HepG2 (cell line): ENCODE data around the gene CDV3. TPM values are rescaled to one million over a fixed set of nuclear protein-coding genes. Genes with fewer than 3 reads are reported as not detected.

Source experiments
- BHLHE40 ChIP-seq: IDR thresholded peaks from 2 replicates; pipeline ENCODE4 v1.6.1; 2011; ENCODE audit warnings: low read length, improper control_type of control experiment
- CEBPG ChIP-seq: IDR thresholded peaks from 2 replicates; pipeline ENCODE4 v1.6.1; 2016
- GPN1 ChIP-seq: sonication (generic); formaldehyde crosslinking; IDR thresholded peaks from 2 replicates; pipeline ENCODE4 v1.5.1; 2020; ENCODE audit warnings: missing genetic modification reagents, borderline replicate concordance
- HMG20B ChIP-seq: conservative IDR thresholded peaks from 2 replicates; pipeline ENCODE4 v1.6.1; 2016; ENCODE audit warnings: missing genetic modification reagents, missing compliant biosample characterization
- HNF4G ChIP-seq, 2 experiments: sonication (generic) in 1 of 2; formaldehyde crosslinking in 1 of 2; IDR thresholded peaks; 2 replicates each; pipeline versions ENCODE4 v1.4.0 to v1.6.1; 2011 to 2020; ENCODE audit warnings: borderline replicate concordance in 2 of 2, low read depth in 2 of 2, mild to moderate bottlenecking in 2 of 2, low read length in 1 of 2, missing genetic modification reagents in 1 of 2, moderate library complexity in 1 of 2
- NKX3-1 ChIP-seq: sonication (generic); formaldehyde crosslinking; IDR thresholded peaks from 2 replicates; pipeline ENCODE4 v1.5.0; 2020; ENCODE audit warnings: missing genetic modification reagents
- SALL2 ChIP-seq: sonication (generic); formaldehyde crosslinking; IDR thresholded peaks from 2 replicates; pipeline ENCODE4 v1.8.1; 2023; ENCODE audit warnings: mild to moderate bottlenecking, missing genetic modification reagents, inconsistent platforms
- SIN3B ChIP-seq: fragments of 150-350 bp; IDR thresholded peaks from 2 replicates; pipeline ENCODE4 v1.6.1; 2014; ENCODE audit warnings: low read length
- SMYD3 ChIP-seq: sonication (generic); formaldehyde crosslinking; IDR thresholded peaks from 2 replicates; pipeline ENCODE4 v1.8.1; 2023; ENCODE audit warnings: mild to moderate bottlenecking, missing genetic modification reagents
- ZC3H13 ChIP-seq: sonication (generic); formaldehyde crosslinking; IDR thresholded peaks from 2 replicates; pipeline ENCODE4 v1.8.1; 2023; ENCODE audit warnings: mild to moderate bottlenecking, missing genetic modification reagents, moderate library complexity
- ZMYM3 ChIP-seq: sonication (generic); formaldehyde crosslinking; IDR thresholded peaks from 2 replicates; pipeline ENCODE4 v1.5.1; 2020; ENCODE audit warnings: mild to moderate bottlenecking, missing genetic modification reagents
- ZNF530 ChIP-seq: sonication (generic); formaldehyde crosslinking; IDR thresholded peaks from 2 replicates; pipeline ENCODE4 v1.5.0; 2020; ENCODE audit warnings: low read depth, mild to moderate bottlenecking, missing genetic modification reagents
- ZNF558 ChIP-seq: sonication (generic); formaldehyde crosslinking; IDR thresholded peaks from 2 replicates; pipeline ENCODE4 v1.9.0; 2022; ENCODE audit warnings: mild to moderate bottlenecking, missing genetic modification reagents, borderline replicate concordance
- ZNF562 ChIP-seq: sonication (generic); formaldehyde crosslinking; IDR thresholded peaks from 2 replicates; pipeline ENCODE4 v1.8.0; 2022; ENCODE audit warnings: missing genetic modification reagents, borderline replicate concordance
- ZNF674 ChIP-seq: sonication (generic); formaldehyde crosslinking; IDR thresholded peaks from 2 replicates; pipeline ENCODE4 v1.5.0; 2020; ENCODE audit warnings: low read depth, mild to moderate bottlenecking, missing genetic modification reagents
- ZNF777 ChIP-seq: sonication (generic); formaldehyde crosslinking; IDR thresholded peaks from 2 replicates; pipeline ENCODE4 v1.4.0; 2020; ENCODE audit warnings: missing genetic modification reagents
- ZSCAN9 ChIP-seq: IDR thresholded peaks from 2 replicates; pipeline ENCODE4 v1.6.1; 2016; ENCODE audit warnings: borderline replicate concordance
- polyA plus RNA-seq, 8 experiments: library from polyadenylated mRNA; depleted of rRNA in 3 of 8; stranded (reverse) in 7 of 8; unstranded in 1 of 8; fragments of >200 nt; fragmentation: Illumina TruSeq in 4 of 8; extraction: Trizol in 4 of 8; gene quantifications; 2 replicates each; pipeline versions ENCODE4 v1.2.1 to v1.2.3, GENCODE V29; 2011 to 2016; ENCODE audit warnings: low read depth in 4 of 8, missing spikeins in 1 of 8, mixed read lengths in 1 of 8; ENCODE audit not compliant: insufficient read depth in 1 of 8
- total RNA-seq, 5 experiments: library from RNA; depleted of rRNA; stranded (reverse); fragments of >200 nt; fragmentation: Illumina TruSeq; extraction: Trizol; gene quantifications; 2 replicates each; pipeline ENCODE4 v1.2.3, GENCODE V29; 2016; ENCODE audit warnings: low read depth in 1 of 5
- TF ChIP-seq, protein P1 (sequence below): IDR thresholded peaks from 2 replicates; pipeline ENCODE4 v1.6.1; 2016; ENCODE audit warnings: low read depth
- TF ChIP-seq, protein P2 (sequence below): sonication (generic); formaldehyde crosslinking; IDR thresholded peaks from 2 replicates; pipeline ENCODE4 v1.5.1; 2020; ENCODE audit warnings: missing genetic modification reagents, mild to moderate bottlenecking, borderline replicate concordance
- TF ChIP-seq, protein P3 (sequence below): sonication (generic); formaldehyde crosslinking; IDR thresholded peaks from 2 replicates; pipeline ENCODE4 v1.4.0; 2020; ENCODE audit warnings: missing genetic modification reagents
- TF ChIP-seq, protein P4 (sequence below): sonication (generic); formaldehyde crosslinking; IDR thresholded peaks from 2 replicates; pipeline ENCODE4 v1.8.0; 2022; ENCODE audit warnings: missing genetic modification reagents, low read depth, mild to moderate bottlenecking, borderline replicate concordance

CDV3 gene
- total and polyA plus RNA-seq, 2 of the 13 experiments (the other 11 are each of a cell fraction or from before 2014, with no cell fraction given): 46.6 to 145 TPM

DNA sequence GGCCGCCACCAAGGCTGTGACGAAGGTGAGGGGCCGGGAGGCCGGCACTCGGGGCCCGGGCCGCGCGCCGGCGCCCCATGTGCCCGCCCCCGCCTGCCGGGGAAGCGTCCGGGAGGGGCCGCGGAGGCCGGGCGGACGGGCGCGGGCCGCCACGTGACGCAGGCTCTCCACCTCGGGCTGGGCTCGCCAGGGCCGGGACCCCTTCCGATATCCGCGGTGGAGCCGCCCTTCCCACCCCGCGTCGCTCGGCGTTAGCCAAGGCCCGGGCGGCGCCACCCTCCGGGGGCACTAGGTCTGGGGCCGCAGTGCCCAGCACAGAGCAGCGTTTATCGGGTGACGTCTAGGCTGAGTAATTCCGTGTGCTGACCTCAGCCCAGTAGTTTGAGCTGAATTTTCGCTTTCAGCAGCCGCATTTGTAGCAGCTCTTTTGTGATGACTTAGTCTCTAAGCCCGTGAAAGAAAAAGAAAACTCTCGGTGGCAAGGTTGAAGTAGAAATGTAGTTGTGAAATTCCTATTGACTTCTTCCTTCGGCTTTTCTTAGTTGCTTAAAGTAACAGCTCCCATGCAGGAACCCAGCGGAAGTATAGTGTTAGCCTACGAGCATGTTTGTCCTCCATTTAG is 885 bp downstream of the CDV3 start (continued):
- TF ChIP-seq ZNF777 (CRISPR knock-in tag) (peak; percentile 74), ZNF530 (no peak), ZSCAN9 (CRISPR knock-in tag) (no peak), ZNF558 (peak; percentile 83; the same call in 1 of the 2 replicates), CEBPG (CRISPR knock-in tag) (peak; percentile 3; the same call in 1 of the 2 replicates), ZC3H13 (CRISPR knock-in tag) (0 out of 2 replicates have a peak, but pooled peaks have one; percentile 43), ZNF674 (no peak), HMG20B (CRISPR knock-in tag) (no peak), GPN1 (CRISPR knock-in tag) (no peak), SMYD3 (CRISPR knock-in tag) (no peak), HNF4G (IDR thresholded peaks at IDR 0.05; ENCODE audit: borderline replicate concordance, low read depth, low read length) (no peak), HNF4G (CRISPR knock-in tag; IDR thresholded peaks at IDR 0.05; ENCODE audit: borderline replicate concordance, low read depth) (no peak), BHLHE40 (peak; percentile 59; the same call in 1 of the 2 replicates), ZNF562 (no peak), NKX3-1 (CRISPR knock-in tag) (no peak), ZMYM3 (CRISPR knock-in tag) (0 out of 2 replicates have a peak, but pooled peaks have one; percentile 5), SIN3B (no peak), SALL2 (CRISPR knock-in tag) (no peak)
- TF ChIP-seq, protein P1, sequence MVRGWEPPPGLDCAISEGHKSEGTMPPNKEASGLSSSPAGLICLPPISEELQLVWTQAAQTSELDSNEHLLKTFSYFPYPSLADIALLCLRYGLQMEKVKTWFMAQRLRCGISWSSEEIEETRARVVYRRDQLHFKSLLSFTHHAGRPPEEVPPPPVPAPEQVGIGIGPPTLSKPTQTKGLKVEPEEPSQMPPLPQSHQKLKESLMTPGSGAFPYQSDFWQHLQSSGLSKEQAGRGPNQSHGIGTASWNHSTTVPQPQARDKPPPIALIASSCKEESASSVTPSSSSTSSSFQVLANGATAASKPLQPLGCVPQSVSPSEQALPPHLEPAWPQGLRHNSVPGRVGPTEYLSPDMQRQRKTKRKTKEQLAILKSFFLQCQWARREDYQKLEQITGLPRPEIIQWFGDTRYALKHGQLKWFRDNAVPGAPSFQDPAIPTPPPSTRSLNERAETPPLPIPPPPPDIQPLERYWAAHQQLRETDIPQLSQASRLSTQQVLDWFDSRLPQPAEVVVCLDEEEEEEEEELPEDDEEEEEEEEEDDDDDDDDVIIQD (CRISPR knock-in tag): no peak
- TF ChIP-seq, protein P2, sequence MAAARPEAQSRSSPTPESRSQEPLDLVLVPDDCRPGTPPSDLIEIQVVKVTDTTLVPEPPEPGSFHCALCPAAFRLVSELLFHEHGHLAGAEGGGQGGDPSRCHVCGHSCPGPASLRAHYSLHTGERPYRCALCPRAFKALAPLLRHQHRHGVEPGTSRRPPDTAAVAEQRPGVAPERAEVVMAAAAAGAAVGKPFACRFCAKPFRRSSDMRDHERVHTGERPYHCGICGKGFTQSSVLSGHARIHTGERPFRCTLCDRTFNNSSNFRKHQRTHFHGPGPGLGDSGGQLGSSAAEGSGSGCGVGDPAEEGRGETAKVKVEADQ (CRISPR knock-in tag): no peak
- TF ChIP-seq, protein P3, sequence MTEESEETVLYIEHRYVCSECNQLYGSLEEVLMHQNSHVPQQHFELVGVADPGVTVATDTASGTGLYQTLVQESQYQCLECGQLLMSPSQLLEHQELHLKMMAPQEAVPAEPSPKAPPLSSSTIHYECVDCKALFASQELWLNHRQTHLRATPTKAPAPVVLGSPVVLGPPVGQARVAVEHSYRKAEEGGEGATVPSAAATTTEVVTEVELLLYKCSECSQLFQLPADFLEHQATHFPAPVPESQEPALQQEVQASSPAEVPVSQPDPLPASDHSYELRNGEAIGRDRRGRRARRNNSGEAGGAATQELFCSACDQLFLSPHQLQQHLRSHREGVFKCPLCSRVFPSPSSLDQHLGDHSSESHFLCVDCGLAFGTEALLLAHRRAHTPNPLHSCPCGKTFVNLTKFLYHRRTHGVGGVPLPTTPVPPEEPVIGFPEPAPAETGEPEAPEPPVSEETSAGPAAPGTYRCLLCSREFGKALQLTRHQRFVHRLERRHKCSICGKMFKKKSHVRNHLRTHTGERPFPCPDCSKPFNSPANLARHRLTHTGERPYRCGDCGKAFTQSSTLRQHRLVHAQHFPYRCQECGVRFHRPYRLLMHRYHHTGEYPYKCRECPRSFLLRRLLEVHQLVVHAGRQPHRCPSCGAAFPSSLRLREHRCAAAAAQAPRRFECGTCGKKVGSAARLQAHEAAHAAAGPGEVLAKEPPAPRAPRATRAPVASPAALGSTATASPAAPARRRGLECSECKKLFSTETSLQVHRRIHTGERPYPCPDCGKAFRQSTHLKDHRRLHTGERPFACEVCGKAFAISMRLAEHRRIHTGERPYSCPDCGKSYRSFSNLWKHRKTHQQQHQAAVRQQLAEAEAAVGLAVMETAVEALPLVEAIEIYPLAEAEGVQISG (CRISPR knock-in tag): peak; percentile 47
- TF ChIP-seq, protein P4, sequence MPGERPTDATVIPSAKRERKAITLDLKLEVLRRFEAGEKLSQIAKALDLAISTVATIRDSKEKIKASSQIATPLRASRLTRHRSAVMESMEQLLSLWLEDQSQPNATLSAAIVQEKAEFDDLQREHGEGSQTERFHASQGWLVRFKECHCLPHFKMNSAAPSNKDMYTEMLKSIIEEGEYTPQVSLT (CRISPR knock-in tag): no peak
